ENCODE measurements around the gene POU5F2. TPM values are rescaled to one million over a fixed set of nuclear protein-coding genes. Genes with fewer than 3 reads are reported as not detected.

Gene POU5F2
- total RNA-seq, 4 donors from 2014 or later = 4.7 to 9.4 (median 6.0) TPM

DNA sequence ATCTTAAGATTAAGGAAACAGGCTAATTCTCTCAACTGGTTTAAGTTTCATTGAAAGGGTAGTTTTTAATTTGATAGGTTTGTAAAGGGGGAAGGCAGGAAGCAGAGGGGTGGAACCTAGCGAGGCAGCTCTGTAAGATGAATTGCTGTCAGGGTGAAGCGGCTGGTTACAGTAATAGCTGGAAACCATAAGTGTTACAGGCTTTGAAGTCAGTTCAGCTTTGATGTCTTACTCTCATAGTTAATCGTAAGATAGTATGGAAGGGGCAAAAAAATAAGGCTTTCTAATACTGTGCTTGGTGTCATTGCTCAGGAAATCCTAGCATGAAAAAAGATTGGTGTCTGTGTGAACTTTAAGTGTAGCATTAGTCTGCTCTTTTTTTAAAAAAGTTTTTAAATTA, 20.3 kb downstream of the POU5F2 start:
- no peak for TF ChIP-seq POLR2A (IDR thresholded peaks at IDR 0.05)
- TF ChIP-seq, protein P1, sequence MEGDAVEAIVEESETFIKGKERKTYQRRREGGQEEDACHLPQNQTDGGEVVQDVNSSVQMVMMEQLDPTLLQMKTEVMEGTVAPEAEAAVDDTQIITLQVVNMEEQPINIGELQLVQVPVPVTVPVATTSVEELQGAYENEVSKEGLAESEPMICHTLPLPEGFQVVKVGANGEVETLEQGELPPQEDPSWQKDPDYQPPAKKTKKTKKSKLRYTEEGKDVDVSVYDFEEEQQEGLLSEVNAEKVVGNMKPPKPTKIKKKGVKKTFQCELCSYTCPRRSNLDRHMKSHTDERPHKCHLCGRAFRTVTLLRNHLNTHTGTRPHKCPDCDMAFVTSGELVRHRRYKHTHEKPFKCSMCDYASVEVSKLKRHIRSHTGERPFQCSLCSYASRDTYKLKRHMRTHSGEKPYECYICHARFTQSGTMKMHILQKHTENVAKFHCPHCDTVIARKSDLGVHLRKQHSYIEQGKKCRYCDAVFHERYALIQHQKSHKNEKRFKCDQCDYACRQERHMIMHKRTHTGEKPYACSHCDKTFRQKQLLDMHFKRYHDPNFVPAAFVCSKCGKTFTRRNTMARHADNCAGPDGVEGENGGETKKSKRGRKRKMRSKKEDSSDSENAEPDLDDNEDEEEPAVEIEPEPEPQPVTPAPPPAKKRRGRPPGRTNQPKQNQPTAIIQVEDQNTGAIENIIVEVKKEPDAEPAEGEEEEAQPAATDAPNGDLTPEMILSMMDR (IDR thresholded peaks at IDR 0.05) = no peak
- Histone ChIP-seq H3K27ac (no peak overlapping the region), H3K4me1 (no peaks in the 10 kb centered on the region), H3K36me3 (no peaks in the 10 kb centered on the region), H3K27me3 (no peaks in the 10 kb centered on the region), H3K9me3 (no peaks in the 10 kb centered on the region), H3K4me3 (replicated peaks in 1 of 3) (no peak overlapping the region)
- intact Hi-C loops (cut with DNase I) = no loop called here
- 87 to 94% methylated on average over 3 of the region's 3 CpGs for WGBS, 2 donors
- DNase-seq = no peak

DNA sequence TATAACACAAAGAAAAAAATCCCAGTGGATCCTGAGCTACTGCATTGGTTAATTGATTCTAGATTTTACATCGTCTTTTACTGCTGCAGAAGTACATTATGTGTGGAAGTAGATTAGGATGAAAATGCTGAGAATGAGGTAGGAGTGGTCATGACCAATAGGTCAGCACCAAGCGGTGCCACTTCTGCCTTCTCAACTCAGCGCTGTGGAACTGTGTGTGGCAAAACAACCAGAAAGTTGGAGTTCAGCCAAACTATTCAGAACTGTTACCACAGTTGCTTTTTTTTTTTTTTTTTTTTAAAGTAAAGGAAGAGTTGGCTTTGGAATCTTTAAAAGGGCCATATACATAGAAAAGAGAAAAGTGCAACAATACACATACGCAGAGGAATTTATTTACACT, 24.2 kb downstream of the POU5F2 start:
- H3K4me1 ChIP-seq = no peaks in the 10 kb centered on the region
- TF ChIP-seq, protein P1 (IDR thresholded peaks at IDR 0.05) = no peak
- no peak for TF ChIP-seq POLR2A (IDR thresholded peaks at IDR 0.05)
- no peak overlapping the region for H3K4me3 ChIP-seq (replicated peaks in 1 of 3)
- WGBS, 2 donors = 25% methylated on average over 4 of the region's 4 CpGs
- intact Hi-C loops (cut with DNase I) = no loop called here
- no peaks in the 10 kb centered on the region for H3K9me3 ChIP-seq
- no peaks in the 10 kb centered on the region for H3K27me3 ChIP-seq
- peak; percentile 81 for DNase-seq
- no peak overlapping the region for H3K27ac ChIP-seq
- H3K36me3 ChIP-seq = no peaks in the 10 kb centered on the region

DNA sequence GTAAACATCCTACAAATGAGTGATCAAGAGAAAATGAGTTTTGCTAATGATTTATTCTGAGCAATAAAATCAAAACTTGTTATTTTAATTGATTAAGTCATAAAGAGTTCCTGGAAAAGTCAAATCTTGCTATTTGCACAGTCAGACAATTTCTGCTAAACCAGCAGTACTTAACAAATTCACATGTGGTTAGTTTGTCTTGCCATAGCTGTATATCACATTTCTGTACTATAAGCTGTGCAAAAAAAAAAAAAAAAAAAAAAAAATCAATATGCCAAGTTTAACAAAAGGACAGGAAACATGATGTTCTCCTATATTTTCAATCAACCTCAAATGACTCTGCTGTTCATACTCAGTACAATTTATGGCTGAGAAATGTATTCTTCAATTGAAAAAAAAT, 24.9 kb downstream of the POU5F2 start:
- H3K9me3 ChIP-seq = no peaks in the 10 kb centered on the region
- H3K27me3 ChIP-seq = no peaks in the 10 kb centered on the region
- H3K27ac ChIP-seq = no peak overlapping the region
- no peaks in the 10 kb centered on the region for H3K36me3 ChIP-seq
- DNase-seq = no peak
- intact Hi-C loops (cut with DNase I) = no loop called here
- H3K4me1 ChIP-seq = peaks cover 0 to 4% of the 10 kb centered on the region in 2 donors
- no peak overlapping the region for H3K4me3 ChIP-seq (replicated peaks in 1 of 3)
- TF ChIP-seq, protein P1 (IDR thresholded peaks at IDR 0.05) = no peak
- TF ChIP-seq POLR2A (IDR thresholded peaks at IDR 0.05) = no peak

DNA sequence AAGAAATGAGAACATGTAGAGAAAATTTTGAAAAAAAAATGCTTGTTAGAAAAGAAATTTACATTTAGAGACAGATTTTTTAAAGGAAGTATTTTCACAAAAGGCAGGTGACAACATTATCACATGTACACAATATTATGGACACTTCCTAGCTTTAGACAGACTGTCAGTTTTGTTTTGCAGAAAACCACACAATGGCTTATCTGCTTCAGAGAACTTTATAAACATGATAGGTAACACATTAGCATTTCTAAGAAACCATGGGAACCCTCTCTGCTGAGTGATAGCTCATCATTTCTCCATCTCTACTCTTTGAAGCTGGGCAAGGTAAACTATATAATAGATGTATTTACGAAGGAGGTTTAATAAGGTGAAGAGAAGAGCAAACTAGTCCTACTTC, 25.6 kb downstream of the POU5F2 start:
- 98% methylated on average over 1 of the region's 1 CpG for WGBS, 2 donors
- intact Hi-C loops (cut with DNase I) = no loop called here

DNA sequence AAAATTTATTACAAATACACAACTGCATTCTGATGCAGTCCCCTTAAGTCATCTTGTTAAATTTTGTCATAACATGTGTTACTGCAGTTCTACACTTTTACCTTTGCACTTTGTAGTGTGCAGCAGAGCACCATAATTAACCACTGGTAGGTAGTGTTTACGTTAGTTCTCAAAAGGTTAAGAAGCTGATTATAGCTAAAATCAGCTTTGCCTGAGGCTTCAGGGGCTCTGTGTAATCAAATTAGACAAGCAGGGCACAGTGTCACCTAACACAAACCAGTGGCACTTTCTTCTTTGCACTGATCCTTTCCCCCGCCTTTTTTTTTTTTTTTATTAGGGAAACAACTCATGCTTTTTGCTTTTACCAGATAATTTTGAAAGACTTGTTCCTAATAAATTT, 26.1 kb downstream of the POU5F2 start:
- intact Hi-C loops (cut with DNase I) = no loop called here
- Histone ChIP-seq H3K4me1 (peaks cover 0 to 5% of the 10 kb centered on the region in 2 donors), H3K4me3 (replicated peaks in 1 of 3) (no peak overlapping the region), H3K9me3 (no peaks in the 10 kb centered on the region), H3K36me3 (no peaks in the 10 kb centered on the region), H3K27me3 (no peaks in the 10 kb centered on the region), H3K27ac (no peak overlapping the region)
- TF ChIP-seq, protein P1 (IDR thresholded peaks at IDR 0.05) = no peak
- no peak for TF ChIP-seq POLR2A (IDR thresholded peaks at IDR 0.05)
- DNase-seq = no peak
- WGBS, 2 donors = 91 to 94% methylated on average over 2 of the region's 2 CpGs

More for the DNA sequence above, 25.6 kb downstream of the POU5F2 start:
- Histone ChIP-seq H3K4me1 (peaks cover 0 to 5% of the 10 kb centered on the region in 2 donors), H3K27ac (no peak overlapping the region), H3K36me3 (no peaks in the 10 kb centered on the region), H3K27me3 (no peaks in the 10 kb centered on the region), H3K9me3 (no peaks in the 10 kb centered on the region), H3K4me3 (replicated peaks in 1 of 3) (no peak overlapping the region)
- DNase-seq = no peak
- TF ChIP-seq POLR2A (IDR thresholded peaks at IDR 0.05) = no peak
- TF ChIP-seq, protein P1 (IDR thresholded peaks at IDR 0.05) = no peak

All from thyroid gland (tissue), 4 donors.